ENCODE measurements around the gene KANSL1L.

KANSL1L gene

GRCh38 chr2:210159059-210159458, 12.2 kb downstream of the KANSL1L start:
- Histone ChIP-seq H3K4me1 (ENCODE audit: control insufficient read depth in 1 of 2, insufficient read depth in 1 of 2, low read depth in 1 of 2, low read length in 1 of 2) (peaks cover 7 to 8% of the 10 kb centered on the region in 2 experiments), H3K9me3 (no peaks in the 10 kb centered on the region), H3K27me3 (no peaks in the 10 kb centered on the region), H3K36me3 (peaks cover 8% of the 10 kb centered on the region), H3K27ac (no peak overlapping the region), H3K4me3 (ENCODE audit: low read depth in 1 of 2, low read length in 1 of 2) (no peak overlapping the region)
- TF ChIP-seq, protein P1, sequence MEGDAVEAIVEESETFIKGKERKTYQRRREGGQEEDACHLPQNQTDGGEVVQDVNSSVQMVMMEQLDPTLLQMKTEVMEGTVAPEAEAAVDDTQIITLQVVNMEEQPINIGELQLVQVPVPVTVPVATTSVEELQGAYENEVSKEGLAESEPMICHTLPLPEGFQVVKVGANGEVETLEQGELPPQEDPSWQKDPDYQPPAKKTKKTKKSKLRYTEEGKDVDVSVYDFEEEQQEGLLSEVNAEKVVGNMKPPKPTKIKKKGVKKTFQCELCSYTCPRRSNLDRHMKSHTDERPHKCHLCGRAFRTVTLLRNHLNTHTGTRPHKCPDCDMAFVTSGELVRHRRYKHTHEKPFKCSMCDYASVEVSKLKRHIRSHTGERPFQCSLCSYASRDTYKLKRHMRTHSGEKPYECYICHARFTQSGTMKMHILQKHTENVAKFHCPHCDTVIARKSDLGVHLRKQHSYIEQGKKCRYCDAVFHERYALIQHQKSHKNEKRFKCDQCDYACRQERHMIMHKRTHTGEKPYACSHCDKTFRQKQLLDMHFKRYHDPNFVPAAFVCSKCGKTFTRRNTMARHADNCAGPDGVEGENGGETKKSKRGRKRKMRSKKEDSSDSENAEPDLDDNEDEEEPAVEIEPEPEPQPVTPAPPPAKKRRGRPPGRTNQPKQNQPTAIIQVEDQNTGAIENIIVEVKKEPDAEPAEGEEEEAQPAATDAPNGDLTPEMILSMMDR (IDR thresholded peaks at IDR 0.05) = no peak

DNA sequence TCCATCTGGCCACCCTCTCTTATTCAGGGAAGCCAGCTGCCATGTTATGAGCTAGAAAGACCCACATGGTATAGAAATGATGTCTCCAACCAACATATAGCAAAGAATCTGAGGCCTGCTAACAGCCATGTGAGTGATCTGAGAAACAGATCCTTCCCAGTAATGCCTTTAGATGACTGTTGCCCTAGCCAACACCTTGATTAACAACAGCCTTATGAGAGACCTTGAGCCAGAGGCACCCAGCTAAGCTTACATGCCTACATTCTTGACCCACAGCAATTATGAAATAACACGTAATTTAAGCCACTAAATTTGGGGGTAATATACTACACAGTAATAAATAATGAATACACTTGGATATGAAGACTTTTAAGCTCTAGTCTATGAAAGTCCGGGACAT, 13.0 kb downstream of the KANSL1L start:
- TF ChIP-seq, protein P1 (IDR thresholded peaks at IDR 0.05) = no peak
- peaks cover 10 to 11% of the 10 kb centered on the region in 2 experiments for H3K4me1 ChIP-seq (ENCODE audit: control insufficient read depth in 1 of 2, insufficient read depth in 1 of 2, low read depth in 1 of 2, low read length in 1 of 2)
- peaks cover 8% of the 10 kb centered on the region for H3K36me3 ChIP-seq
- H3K9me3 ChIP-seq = no peaks in the 10 kb centered on the region
- H3K27me3 ChIP-seq = no peaks in the 10 kb centered on the region
- no peak overlapping the region for H3K27ac ChIP-seq
- no peak overlapping the region for H3K4me3 ChIP-seq (ENCODE audit: low read depth in 1 of 2, low read length in 1 of 2)

DNA sequence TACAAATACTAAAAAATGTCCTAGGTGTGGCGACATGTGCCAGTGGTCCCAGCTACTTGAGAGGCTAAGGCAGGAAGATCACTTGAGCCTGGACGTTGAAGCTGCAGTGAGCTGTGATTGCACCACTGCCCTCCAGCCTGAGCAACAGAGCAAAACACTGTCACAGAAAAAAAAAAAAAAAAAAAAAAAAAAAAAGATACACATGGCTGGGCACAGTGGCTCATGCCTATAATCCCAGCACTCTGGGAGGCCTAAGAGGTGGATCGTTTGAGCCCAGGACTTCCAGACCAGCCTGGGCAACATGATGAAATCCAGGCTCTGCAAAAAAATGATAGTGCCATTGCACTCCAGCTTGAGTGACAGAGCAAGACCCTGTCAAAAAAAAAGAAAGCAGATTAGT, 13.7 kb downstream of the KANSL1L start:
- Histone ChIP-seq H3K27ac (no peak overlapping the region), H3K4me1 (ENCODE audit: control insufficient read depth in 1 of 2, insufficient read depth in 1 of 2, low read depth in 1 of 2, low read length in 1 of 2) (peaks cover 6 to 8% of the 10 kb centered on the region in 2 experiments), H3K4me3 (ENCODE audit: low read depth in 1 of 2, low read length in 1 of 2) (no peak overlapping the region), H3K36me3 (peaks cover 8% of the 10 kb centered on the region), H3K9me3 (no peaks in the 10 kb centered on the region), H3K27me3 (no peaks in the 10 kb centered on the region)
- TF ChIP-seq, protein P1 (IDR thresholded peaks at IDR 0.05) = no peak

DNA sequence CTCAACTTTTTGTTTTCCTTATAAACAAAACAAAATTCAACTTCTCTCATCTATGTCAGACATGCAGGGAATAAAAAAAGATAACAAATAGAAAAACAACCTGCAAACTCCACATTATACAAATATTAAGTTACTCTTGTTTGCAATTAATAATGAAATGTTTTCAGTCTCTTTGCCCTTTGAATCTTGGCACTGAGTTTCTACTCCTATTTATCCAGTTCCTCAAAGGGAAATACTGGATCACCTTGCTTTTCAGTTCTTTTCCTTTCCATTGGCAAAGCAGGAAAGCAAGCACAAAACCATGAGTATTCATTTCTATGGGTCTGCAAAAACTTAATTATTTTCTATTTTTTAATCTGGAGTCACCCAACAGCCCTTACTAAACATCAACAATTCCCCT, 23.6 kb downstream of the KANSL1L start:
- Histone ChIP-seq H3K4me1 (ENCODE audit: control insufficient read depth in 1 of 2, insufficient read depth in 1 of 2, low read depth in 1 of 2, low read length in 1 of 2) (no peaks in the 10 kb centered on the region), H3K27ac (no peak overlapping the region), H3K9me3 (no peaks in the 10 kb centered on the region), H3K27me3 (no peaks in the 10 kb centered on the region), H3K4me3 (ENCODE audit: low read depth in 1 of 2, low read length in 1 of 2) (no peak overlapping the region), H3K36me3 (peaks cover 28% of the 10 kb centered on the region)
- TF ChIP-seq, protein P1 (IDR thresholded peaks at IDR 0.05) = no peak

DNA sequence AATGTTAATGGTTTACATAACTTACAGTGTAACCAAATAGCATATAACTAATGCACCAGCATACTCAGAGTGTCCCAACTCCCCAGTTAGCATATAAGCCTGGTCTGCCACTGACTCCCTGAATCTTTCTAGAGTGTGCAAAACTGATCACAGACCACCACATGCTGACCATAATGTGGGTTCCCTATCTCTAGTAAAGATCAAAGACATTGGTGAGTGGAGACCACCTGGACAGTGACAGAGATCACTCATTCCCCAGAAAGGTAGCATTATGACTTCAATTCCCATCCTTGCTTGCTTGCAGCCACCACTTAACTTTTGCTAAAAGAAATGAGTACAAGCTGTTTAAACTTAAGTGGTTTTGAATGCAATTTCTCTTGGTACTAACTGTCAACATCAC, 39.0 kb downstream of the KANSL1L start:
- Histone ChIP-seq H3K27ac (no peak overlapping the region), H3K4me3 (ENCODE audit: low read depth in 1 of 2, low read length in 1 of 2) (no peak overlapping the region), H3K9me3 (no peaks in the 10 kb centered on the region), H3K36me3 (no peaks in the 10 kb centered on the region), H3K4me1 (ENCODE audit: control insufficient read depth in 1 of 2, insufficient read depth in 1 of 2, low read depth in 1 of 2, low read length in 1 of 2) (peaks cover 0 to 3% of the 10 kb centered on the region in 2 experiments), H3K27me3 (no peaks in the 10 kb centered on the region)
- TF ChIP-seq, protein P1 (IDR thresholded peaks at IDR 0.05) = no peak

DNA sequence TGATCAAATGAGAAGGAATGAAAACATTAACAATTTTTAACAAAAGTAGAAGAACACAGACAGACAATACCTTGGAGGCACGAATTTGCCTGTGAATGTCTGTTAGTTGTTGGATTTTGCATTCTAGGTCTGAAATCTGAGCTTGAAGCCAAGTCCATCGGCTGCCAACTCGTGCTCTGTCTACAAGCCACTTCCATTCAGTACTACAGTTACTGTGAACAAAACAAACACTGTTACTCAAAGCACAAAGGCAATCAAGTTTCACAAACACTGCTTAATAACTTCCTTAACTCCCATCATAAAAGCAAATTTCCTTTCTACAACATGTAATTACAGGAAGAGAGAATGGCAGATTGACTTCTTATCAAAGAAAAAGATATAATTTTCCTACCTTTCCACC, 42.2 kb downstream of the KANSL1L start:
- H3K36me3 ChIP-seq = no peaks in the 10 kb centered on the region
- TF ChIP-seq, protein P1 (IDR thresholded peaks at IDR 0.05) = no peak
- H3K9me3 ChIP-seq = no peaks in the 10 kb centered on the region
- H3K27me3 ChIP-seq = no peaks in the 10 kb centered on the region
- peaks cover 0 to 3% of the 10 kb centered on the region in 2 experiments for H3K4me1 ChIP-seq (ENCODE audit: control insufficient read depth in 1 of 2, insufficient read depth in 1 of 2, low read depth in 1 of 2, low read length in 1 of 2)
- no peak overlapping the region for H3K4me3 ChIP-seq (ENCODE audit: low read depth in 1 of 2, low read length in 1 of 2)
- no peak overlapping the region for H3K27ac ChIP-seq

Data from neutrophil (primary cell).